ENCODE measurements around the gene NDUFA13.
A peak's percentile ranks its signal among the peaks of the same experiment; 100 is the strongest.

The NDUFA13 gene

GRCh38 chr19:19514215-19514657, 1.8 kb upstream of the NDUFA13 start:
- Histone ChIP-seq H3K9me3 (ENCODE audit: control insufficient read depth, low read length) (no peaks in the 10 kb centered on the region), H3K4me3 (ENCODE audit: insufficient read depth, low read depth, low read length) (no peak overlapping the region), H3K27me3 (ENCODE audit: control insufficient read depth, insufficient read depth, low read length, poor library complexity, severe bottlenecking) (no peaks in the 10 kb centered on the region), H3K36me3 (ENCODE audit: control insufficient read depth, insufficient read depth, low read length) (no peaks in the 10 kb centered on the region), H3K4me1 (ENCODE audit: control insufficient read depth, insufficient read depth, low read length) (peaks cover 3% of the 10 kb centered on the region), H3K27ac (ENCODE audit: insufficient read depth, low read depth, low read length, poor library complexity, severe bottlenecking) (no peak overlapping the region)
- WGBS, 2 experiments = 96 to 97% methylated on average over 46 of the region's 46 CpGs

- 96% methylated on average over 74 of the region's 74 CpGs for WGBS, 2 experiments
- Histone ChIP-seq H3K9me3 (ENCODE audit: control insufficient read depth, low read length) (no peaks in the 10 kb centered on the region), H3K4me3 (ENCODE audit: insufficient read depth, low read depth, low read length) (peak within 1 kb of the TSS; percentile 91), H3K36me3 (ENCODE audit: control insufficient read depth, insufficient read depth, low read length) (no peaks in the 10 kb centered on the region), H3K27me3 (ENCODE audit: control insufficient read depth, insufficient read depth, low read length, poor library complexity, severe bottlenecking) (no peaks in the 10 kb centered on the region), H3K4me1 (ENCODE audit: control insufficient read depth, insufficient read depth, low read length) (peaks cover 3% of the 10 kb centered on the region), H3K27ac (ENCODE audit: insufficient read depth, low read depth, low read length, poor library complexity, severe bottlenecking) (no peak within 1 kb of the TSS)
Measured at GRCh38 chr19:19514881-19515641, 964 bp upstream of the NDUFA13 start, which contains the start of gene TSSK6. TSS of gene TSSK6 (minus strand) at chr19:19515548. CDS start at chr19:19515427, 121 bp downstream.

- H3K9me3 ChIP-seq (ENCODE audit: control insufficient read depth, low read length) = no peaks in the 10 kb centered on the region
- H3K27me3 ChIP-seq (ENCODE audit: control insufficient read depth, insufficient read depth, low read length, poor library complexity, severe bottlenecking) = no peaks in the 10 kb centered on the region
- WGBS, 2 experiments = 93 to 94% methylated on average over 10 of the region's 10 CpGs
- H3K27ac ChIP-seq (ENCODE audit: insufficient read depth, low read depth, low read length, poor library complexity, severe bottlenecking) = no peak overlapping the region
- H3K4me1 ChIP-seq (ENCODE audit: control insufficient read depth, insufficient read depth, low read length) = peaks cover 3% of the 10 kb centered on the region
- peak overlapping the region; percentile 14 for H3K4me3 ChIP-seq (ENCODE audit: insufficient read depth, low read depth, low read length)
- no peaks in the 10 kb centered on the region for H3K36me3 ChIP-seq (ENCODE audit: control insufficient read depth, insufficient read depth, low read length)
Measured at GRCh38 chr19:19517235-19517619, 1.2 kb downstream of the NDUFA13 start.

- no peak overlapping the region for H3K4me3 ChIP-seq (ENCODE audit: insufficient read depth, low read depth, low read length)
- H3K9me3 ChIP-seq (ENCODE audit: control insufficient read depth, low read length) = no peaks in the 10 kb centered on the region
- no peak overlapping the region for H3K27ac ChIP-seq (ENCODE audit: insufficient read depth, low read depth, low read length, poor library complexity, severe bottlenecking)
- no peaks in the 10 kb centered on the region for H3K36me3 ChIP-seq (ENCODE audit: control insufficient read depth, insufficient read depth, low read length)
- H3K27me3 ChIP-seq (ENCODE audit: control insufficient read depth, insufficient read depth, low read length, poor library complexity, severe bottlenecking) = no peaks in the 10 kb centered on the region
- peaks cover 17% of the 10 kb centered on the region for H3K4me1 ChIP-seq (ENCODE audit: control insufficient read depth, insufficient read depth, low read length)
- WGBS, 2 experiments = 89 to 96% methylated on average over 5 to 6 of the region's 6 CpGs
Measured at GRCh38 chr19:19520989-19521388, 5.0 kb downstream of the NDUFA13 start.

GRCh38 chr19:19523177-19523576, 7.2 kb downstream of the NDUFA13 start:
- no peaks in the 10 kb centered on the region for H3K9me3 ChIP-seq (ENCODE audit: control insufficient read depth, low read length)
- no peak overlapping the region for H3K27ac ChIP-seq (ENCODE audit: insufficient read depth, low read depth, low read length, poor library complexity, severe bottlenecking)
- H3K36me3 ChIP-seq (ENCODE audit: control insufficient read depth, insufficient read depth, low read length) = peaks cover 7% of the 10 kb centered on the region
- no peak overlapping the region for H3K4me3 ChIP-seq (ENCODE audit: insufficient read depth, low read depth, low read length)
- WGBS, 2 experiments = 94 to 98% methylated on average over 3 of the region's 3 CpGs
- H3K4me1 ChIP-seq (ENCODE audit: control insufficient read depth, insufficient read depth, low read length) = peaks cover 19% of the 10 kb centered on the region
- no peaks in the 10 kb centered on the region for H3K27me3 ChIP-seq (ENCODE audit: control insufficient read depth, insufficient read depth, low read length, poor library complexity, severe bottlenecking)

- Histone ChIP-seq H3K36me3 (ENCODE audit: control insufficient read depth, insufficient read depth, low read length) (peaks cover 15% of the 10 kb centered on the region), H3K27ac (ENCODE audit: insufficient read depth, low read depth, low read length, poor library complexity, severe bottlenecking) (no peak overlapping the region), H3K9me3 (ENCODE audit: control insufficient read depth, low read length) (no peaks in the 10 kb centered on the region), H3K4me1 (ENCODE audit: control insufficient read depth, insufficient read depth, low read length) (peaks cover 19% of the 10 kb centered on the region), H3K4me3 (ENCODE audit: insufficient read depth, low read depth, low read length) (no peak overlapping the region), H3K27me3 (ENCODE audit: control insufficient read depth, insufficient read depth, low read length, poor library complexity, severe bottlenecking) (no peaks in the 10 kb centered on the region)
- 91 to 97% methylated on average over 7 of the region's 7 CpGs for WGBS, 2 experiments
Measured at GRCh38 chr19:19524053-19524452, 8.0 kb downstream of the NDUFA13 start.

- no peaks in the 10 kb centered on the region for H3K9me3 ChIP-seq (ENCODE audit: control insufficient read depth, low read length)
- H3K27ac ChIP-seq (ENCODE audit: insufficient read depth, low read depth, low read length, poor library complexity, severe bottlenecking) = no peak overlapping the region
- H3K36me3 ChIP-seq (ENCODE audit: control insufficient read depth, insufficient read depth, low read length) = peaks cover 15% of the 10 kb centered on the region
- no peak overlapping the region for H3K4me3 ChIP-seq (ENCODE audit: insufficient read depth, low read depth, low read length)
- WGBS, 2 experiments = 89 to 91% methylated on average over 23 of the region's 23 CpGs
- no peaks in the 10 kb centered on the region for H3K27me3 ChIP-seq (ENCODE audit: control insufficient read depth, insufficient read depth, low read length, poor library complexity, severe bottlenecking)
- peaks cover 21% of the 10 kb centered on the region for H3K4me1 ChIP-seq (ENCODE audit: control insufficient read depth, insufficient read depth, low read length)
Measured at GRCh38 chr19:19525611-19526380, 9.8 kb downstream of the NDUFA13 start.

- Histone ChIP-seq H3K27me3 (ENCODE audit: control insufficient read depth, insufficient read depth, low read length, poor library complexity, severe bottlenecking) (no peaks in the 10 kb centered on the region), H3K36me3 (ENCODE audit: control insufficient read depth, insufficient read depth, low read length) (peaks cover 15% of the 10 kb centered on the region), H3K4me1 (ENCODE audit: control insufficient read depth, insufficient read depth, low read length) (peaks cover 21% of the 10 kb centered on the region), H3K27ac (ENCODE audit: insufficient read depth, low read depth, low read length, poor library complexity, severe bottlenecking) (no peak overlapping the region), H3K9me3 (ENCODE audit: control insufficient read depth, low read length) (no peaks in the 10 kb centered on the region), H3K4me3 (ENCODE audit: insufficient read depth, low read depth, low read length) (no peak overlapping the region)
- whole genome bisulfite sequencing, 2 experiments = 92 to 93% methylated on average over 27 to 28 of the region's 28 CpGs
Measured at GRCh38 chr19:19526581-19527370, 10.8 kb downstream of the NDUFA13 start.

- H3K27me3 ChIP-seq (ENCODE audit: control insufficient read depth, insufficient read depth, low read length, poor library complexity, severe bottlenecking) = no peaks in the 10 kb centered on the region
- no peak overlapping the region for H3K27ac ChIP-seq (ENCODE audit: insufficient read depth, low read depth, low read length, poor library complexity, severe bottlenecking)
- H3K36me3 ChIP-seq (ENCODE audit: control insufficient read depth, insufficient read depth, low read length) = peaks cover 15% of the 10 kb centered on the region
- 94 to 96% methylated on average over 9 of the region's 9 CpGs for WGBS, 2 experiments
- no peak overlapping the region for H3K4me3 ChIP-seq (ENCODE audit: insufficient read depth, low read depth, low read length)
- H3K9me3 ChIP-seq (ENCODE audit: control insufficient read depth, low read length) = no peaks in the 10 kb centered on the region
- H3K4me1 ChIP-seq (ENCODE audit: control insufficient read depth, insufficient read depth, low read length) = peaks cover 21% of the 10 kb centered on the region
Measured at GRCh38 chr19:19527371-19527656, 11.3 kb downstream of the NDUFA13 start.

Data from ectodermal cell (in vitro differentiated cells).